Measurements from ENCODE around the gene AIM2. TPM values are rescaled to one million over a fixed set of nuclear protein-coding genes. Genes with fewer than 3 reads are reported as not detected.

The AIM2 gene
- total and polyA plus RNA-seq, 10 of the 15 experiments (the other 5 are each of a cell fraction or from before 2014, with no cell fraction given) = 7.9 to 35.7 (median 12.8) TPM

DNA sequence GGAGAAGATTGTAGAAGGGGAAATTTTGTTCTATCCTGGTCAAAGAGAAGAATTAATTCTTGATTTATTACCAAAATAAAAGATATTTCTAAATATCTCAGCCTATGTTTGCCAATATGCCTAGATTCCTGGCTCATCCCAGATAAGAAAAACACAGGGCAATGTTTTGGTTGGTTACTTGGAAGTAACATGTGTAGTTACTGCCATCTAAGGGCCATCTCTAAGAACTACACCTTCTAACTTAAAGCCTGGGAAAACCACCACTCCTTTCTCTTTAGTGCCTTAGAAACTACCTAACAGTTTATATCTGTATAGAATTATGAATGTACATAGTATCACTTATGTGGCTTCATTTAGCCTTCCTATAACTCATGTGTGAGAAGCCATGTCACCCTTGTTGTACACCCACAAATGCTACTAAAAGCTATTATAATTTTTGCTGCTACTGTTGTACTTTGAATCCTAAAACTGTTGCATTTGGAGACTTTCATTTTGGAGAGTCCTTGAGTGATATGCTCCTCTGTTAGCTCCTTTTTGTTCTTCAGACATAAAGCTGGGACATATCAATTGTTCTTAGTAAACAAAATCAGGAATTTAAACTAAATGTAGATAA is 4.5 kb downstream of the AIM2 start:
- RAD21 ChIA-PET (ENCODE audit: unreplicated experiment) = interaction anchor here (0.6 to 5.1 kb wide), 15 partner anchors 17 to 869 kb away, joined by 3 to 29 read pairs (median 4); partner anchors contain the start of genes IFI16 and MNDA
- CTCF ChIA-PET = interaction anchor here (0.7 to 6.4 kb wide), 36 partner anchors 8 to 1104 kb away, joined by 3 to 62 read pairs (median 5); partner anchors contain the start of genes IFI16 and MNDA
- H3K4me2 ChIP-seq (ENCODE audit: control insufficient read depth, insufficient read depth) = peak overlapping the region; percentile 62
- peaks cover 40% of the 10 kb centered on the region for H3K79me2 ChIP-seq (ENCODE audit: control insufficient read depth, insufficient read depth, low read length)
- H3K27me3 ChIP-seq (replicated peaks in 1 of 2; ENCODE audit: control insufficient read depth in 2 of 2, insufficient read depth in 2 of 2, low read length in 1 of 2) = no peaks in the 10 kb centered on the region
- H3K9ac ChIP-seq (ENCODE audit: control insufficient read depth, insufficient read depth, low read length) = no peak overlapping the region; the same call in 1 of the 2 replicates
- no peaks in the 10 kb centered on the region; the same call in 2 of the 3 replicates for H3K9me3 ChIP-seq (replicated peaks; ENCODE audit: control insufficient read depth, insufficient read depth, low read length)
- SMC1A ChIA-PET (ENCODE audit: uncharacterized antibody, unreplicated experiment) = interaction anchor here (0.7 to 6.9 kb wide), 28 partner anchors 11 to 945 kb away, joined by 3 to 50 read pairs (median 4); partner anchors contain the start of gene IFI16
- H3K27ac ChIP-seq (ENCODE audit: control insufficient read depth, insufficient read depth) = peak overlapping the region; percentile 20; the same call in 1 of the 2 replicates
- H3K36me3 ChIP-seq (ENCODE audit: control insufficient read depth in 2 of 2, insufficient read depth in 2 of 2, low read length in 1 of 2) = peaks cover 0 to 5% of the 10 kb centered on the region in 2 experiments; a peak in 1 of 4 replicates
- intact Hi-C loops (cut with micrococcal nuclease; ENCODE audit: unreplicated experiment) = loop anchor here (5.0 to 10.0 kb wide), 3 partner anchors 137 to 853 kb away; partner anchors contain the start of genes PYHIN1 and TAGLN2
- DNase-seq (ENCODE audit: low read depth, low spot score) (no peak), FAIRE-seq (no peak), ATAC-seq (peak; percentile 1; the same call in 2 of the 3 replicates)
- POLR2A ChIA-PET = interaction anchor here (1.2 to 7.1 kb wide), 2 partner anchors 16 to 63 kb away, joined by 3 to 41 read pairs; partner anchors contain the start of gene IFI16
- H3K4me3 ChIP-seq = peak overlapping the region; percentile 13; the same call in 1 of the 2 replicates
- no peak overlapping the region for H2AFZ ChIP-seq (ENCODE audit: control insufficient read depth, low read depth, low read length)
- no peaks in the 10 kb centered on the region for H4K20me1 ChIP-seq (ENCODE audit: control insufficient read depth, insufficient read depth)
- in situ Hi-C loops (cut with MboI) = loop anchor here (5.0 kb wide), 2 partner anchors 240 to 565 kb away; partner anchors contain the start of gene MNDA
- no TSS peak for BruUV-seq (replicated peaks)
- peaks cover 35% of the 10 kb centered on the region for H3K4me1 ChIP-seq (ENCODE audit: control insufficient read depth, insufficient read depth, low read length)
- TF ChIP-seq, protein P1, sequence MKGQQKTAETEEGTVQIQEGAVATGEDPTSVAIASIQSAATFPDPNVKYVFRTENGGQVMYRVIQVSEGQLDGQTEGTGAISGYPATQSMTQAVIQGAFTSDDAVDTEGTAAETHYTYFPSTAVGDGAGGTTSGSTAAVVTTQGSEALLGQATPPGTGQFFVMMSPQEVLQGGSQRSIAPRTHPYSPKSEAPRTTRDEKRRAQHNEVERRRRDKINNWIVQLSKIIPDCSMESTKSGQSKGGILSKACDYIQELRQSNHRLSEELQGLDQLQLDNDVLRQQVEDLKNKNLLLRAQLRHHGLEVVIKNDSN (IDR thresholded peaks at IDR 0.05; ENCODE audit: borderline replicate concordance, extremely low read length, insufficient read depth, low read depth, low read length) = no peak
- TF ChIP-seq SREBF1 (IDR thresholded peaks at IDR 0.05; ENCODE audit: low read length) (no peak), GABPA (IDR thresholded peaks at IDR 0.05; ENCODE audit: low read depth) (no peak), CREM (IDR thresholded peaks at IDR 0.05; ENCODE audit: low read depth) (no peak), SMC3 (IDR thresholded peaks at IDR 0.05; ENCODE audit: borderline replicate concordance, low read length) (peak; percentile 37; the same call in 1 of the 2 replicates), CHD2 (IDR thresholded peaks at IDR 0.05; ENCODE audit: borderline replicate concordance, low read depth, low read length) (no peak), SMARCA5 (IDR thresholded peaks at IDR 0.05) (no peak), NBN (IDR thresholded peaks at IDR 0.05) (no peak), SP1 (IDR thresholded peaks at IDR 0.05; ENCODE audit: low read depth, low read length) (no peak), IKZF1 (conservative IDR thresholded peaks at IDR 0.05) (peak; percentile 43; the same call in 1 of the 2 replicates), EZH2 (IDR thresholded peaks at IDR 0.05; ENCODE audit: borderline replicate concordance, control insufficient read depth, low read depth, low read length) (no peak), JUND (IDR thresholded peaks at IDR 0.05; ENCODE audit: low read depth, low read length) (no peak), SRF (IDR thresholded peaks at IDR 0.05; ENCODE audit: low read depth in 2 of 2, low read length in 2 of 2) (no peak), IKZF2 (IDR thresholded peaks at IDR 0.05) (peak; percentile 44 to 65; a peak in 3 of 4 replicates), ZNF622 (IDR thresholded peaks at IDR 0.05) (no peak), KDM1A (IDR thresholded peaks at IDR 0.05; ENCODE audit: borderline replicate concordance) (no peak), RAD21 (IDR thresholded peaks at IDR 0.05; ENCODE audit: insufficient read depth, low read depth, low read length) (peak; percentile 74), HDGF (IDR thresholded peaks at IDR 0.05) (no peak), KAT2A (conservative IDR thresholded peaks at IDR 0.05; ENCODE audit: control insufficient read depth, low read depth, low read length) (no peak), CBX3 (IDR thresholded peaks at IDR 0.05; ENCODE audit: borderline replicate concordance, low read depth) (no peak), BRCA1 (IDR thresholded peaks at IDR 0.05; ENCODE audit: low read depth, low read length) (no peak), BHLHE40 (IDR thresholded peaks at IDR 0.05; ENCODE audit: borderline replicate concordance in 1 of 2, low read depth in 2 of 2, low read length in 1 of 2) (no peak), MEF2B (IDR thresholded peaks at IDR 0.05; ENCODE audit: partially characterized antibody, poor library complexity, severe bottlenecking) (no peak), PAX5 (IDR thresholded peaks at IDR 0.05; ENCODE audit: borderline replicate concordance, low read depth, low read length) (no peak), GATAD2B (conservative IDR thresholded peaks at IDR 0.05; ENCODE audit: low read depth) (no peak), SMAD1 (IDR thresholded peaks at IDR 0.05; ENCODE audit: low read depth, partially characterized antibody) (no peak), RBBP5 (conservative IDR thresholded peaks at IDR 0.05) (no peak)

All from GM12878 (cell line).